Measurements from ENCODE around the gene CCDC81.

The CCDC81 gene

DNA sequence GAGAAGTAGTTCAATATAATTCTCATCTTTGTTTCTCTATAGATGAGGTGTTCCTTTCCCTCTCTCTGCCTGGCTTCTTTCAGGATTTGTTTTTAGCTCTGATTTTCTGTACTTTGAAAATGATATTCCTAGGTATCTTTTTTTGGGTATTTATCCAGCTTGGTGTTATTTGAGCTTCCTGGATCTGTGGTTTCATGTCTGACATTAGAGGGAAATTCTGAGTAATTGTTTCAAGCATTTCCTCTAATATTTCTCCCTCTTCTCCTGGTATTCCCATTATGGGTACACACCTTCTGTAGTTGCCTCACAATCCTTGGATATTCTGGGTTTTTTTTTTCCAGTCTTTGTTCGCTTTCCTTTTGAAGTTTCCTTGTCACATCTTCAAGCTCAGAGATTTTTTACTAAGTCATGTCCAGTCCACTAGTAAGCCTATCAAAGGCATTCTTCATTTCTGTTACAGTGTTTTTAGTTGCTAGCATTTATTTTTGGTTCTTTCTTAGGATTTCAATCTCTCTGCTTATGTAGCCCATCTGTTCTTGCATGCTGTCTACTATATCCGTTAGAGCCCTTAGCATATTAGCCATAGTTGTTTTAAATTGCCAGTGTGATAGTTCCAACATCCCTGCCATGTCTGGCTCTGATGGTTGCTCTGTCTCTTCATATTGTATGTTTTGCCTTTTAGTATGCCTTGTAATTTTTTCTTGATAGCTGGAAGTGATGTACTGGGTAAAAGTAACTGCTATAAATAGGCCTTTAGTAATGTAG, 5.8 kb downstream of the CCDC81 start:
- ChIA-PET CTCF (interaction anchor here (0.6 kb wide), 1 partner anchor 9 kb away, joined by 3 read pairs; no protein-coding TSS in a partner anchor), POLR2A (no interaction called here)
- TF ChIP-seq CTBP1 (IDR thresholded peaks at IDR 0.05; ENCODE audit: borderline replicate concordance), result no peak
- DNase-seq (ENCODE audit: extremely low spot score), result no peak

DNA sequence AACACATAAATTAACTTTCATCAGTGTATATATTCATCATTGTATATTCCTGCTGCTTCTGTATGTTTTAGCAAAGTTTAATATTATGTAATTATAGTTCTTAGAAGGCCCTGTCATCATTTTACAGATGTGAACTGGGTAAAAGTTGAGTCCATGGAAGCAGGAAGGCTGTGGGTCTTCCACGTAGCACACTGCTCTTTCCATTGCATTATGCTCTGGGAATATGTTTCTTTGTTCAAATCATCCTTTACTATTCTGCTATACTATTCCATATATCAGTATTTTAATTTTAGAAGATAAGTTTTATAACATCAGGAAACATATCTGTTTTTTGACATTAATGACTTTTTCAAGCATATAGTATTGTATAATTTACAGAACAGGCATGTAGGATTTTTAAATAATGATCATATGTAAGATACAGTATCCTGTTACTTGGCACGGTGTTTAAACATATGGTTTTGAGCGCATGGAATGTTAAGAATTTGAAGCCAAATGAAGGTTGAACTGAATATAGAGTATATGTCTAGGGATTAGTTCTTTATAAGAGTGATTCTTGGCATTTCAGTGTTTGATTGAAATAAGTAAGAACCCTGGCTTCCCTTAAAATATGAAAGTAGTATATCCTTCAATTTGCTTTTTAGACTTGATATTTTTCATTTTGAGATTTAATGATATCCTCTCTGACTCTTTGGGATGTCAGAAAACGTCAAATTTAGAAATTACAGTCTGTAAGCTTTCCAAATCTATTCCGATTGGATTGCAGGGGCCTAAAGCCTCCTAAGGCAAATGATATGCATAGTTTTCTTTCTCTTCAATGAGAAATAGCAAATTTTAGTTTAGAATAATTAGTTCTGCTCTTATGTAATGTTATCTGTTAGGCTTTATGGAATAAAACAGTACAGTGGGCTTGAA, 8.6 kb downstream of the CCDC81 start:
- no peak for DNase-seq (ENCODE audit: extremely low spot score)
- no peak for TF ChIP-seq NFRKB (IDR thresholded peaks at IDR 0.05)
- TF ChIP-seq LEF1 (IDR thresholded peaks at IDR 0.05; ENCODE audit: borderline replicate concordance), result no peak
- TF ChIP-seq ARNT (IDR thresholded peaks at IDR 0.05), result no peak
- no peak for TF ChIP-seq ZNF384 (IDR thresholded peaks at IDR 0.05)
- ChIA-PET POLR2A (no interaction called here), CTCF (no interaction called here)

DNA sequence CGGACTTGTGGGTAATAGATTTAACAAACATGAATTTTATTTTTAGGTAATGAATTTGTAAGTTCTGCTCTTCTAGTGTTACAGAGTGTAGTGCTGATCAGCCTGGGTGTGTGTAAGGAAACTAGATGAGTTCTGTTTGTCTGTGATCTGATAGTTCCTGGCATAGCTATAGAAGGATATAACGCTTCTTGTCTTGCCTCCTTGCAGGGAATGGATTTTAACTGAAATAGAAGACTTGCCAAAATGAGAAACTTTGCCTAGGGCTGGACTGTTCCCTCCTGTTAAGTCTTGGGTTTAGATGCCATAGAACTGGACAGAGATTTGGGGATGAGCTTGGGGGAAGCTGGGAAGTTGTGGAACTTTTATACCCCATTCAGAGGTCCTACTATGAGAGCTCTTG, 11.6 kb downstream of the CCDC81 start:
- DNase-seq (ENCODE audit: extremely low spot score), result no peak
- TF ChIP-seq ARNT (IDR thresholded peaks at IDR 0.05) (no peak), FOXM1 (IDR thresholded peaks at IDR 0.05; ENCODE audit: borderline replicate concordance) (no peak), LEF1 (IDR thresholded peaks at IDR 0.05; ENCODE audit: borderline replicate concordance) (no peak), BHLHE40 (IDR thresholded peaks at IDR 0.05; ENCODE audit: borderline replicate concordance) (no peak), ELF4 (IDR thresholded peaks at IDR 0.05) (no peak), ZNF384 (IDR thresholded peaks at IDR 0.05) (no peak), FOXK2 (IDR thresholded peaks at IDR 0.05) (no peak), TARDBP (IDR thresholded peaks at IDR 0.05) (no peak), NFRKB (IDR thresholded peaks at IDR 0.05) (no peak)
- CTCF ChIA-PET, result interaction anchor here (0.6 kb wide), 1 partner anchor 23 kb away, joined by 3 read pairs; no protein-coding TSS in a partner anchor
- POLR2A ChIA-PET, result no interaction called here

DNA sequence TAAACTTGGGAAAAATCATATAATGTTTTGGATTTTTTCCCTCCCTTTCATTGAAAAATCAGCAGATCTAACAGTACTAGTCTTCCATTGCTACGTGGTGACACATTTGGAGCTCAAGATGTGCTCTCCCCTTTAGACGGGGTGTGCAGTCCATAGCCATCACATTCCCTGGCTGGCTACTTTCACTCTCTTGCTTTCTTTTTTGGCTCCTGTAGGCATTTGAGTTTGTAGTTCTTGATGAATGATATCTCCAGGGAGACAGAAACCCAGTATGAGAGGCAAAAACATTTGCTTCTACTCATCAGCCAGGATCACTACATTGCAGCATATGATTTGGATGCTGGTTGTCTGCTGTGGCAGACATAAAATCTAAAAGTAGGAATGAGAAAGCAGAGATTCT, 12.1 kb downstream of the CCDC81 start:
- CTCF ChIA-PET, result interaction anchor here (0.6 kb wide), 1 partner anchor 23 kb away, joined by 3 read pairs; no protein-coding TSS in a partner anchor
- no peak for DNase-seq (ENCODE audit: extremely low spot score)
- POLR2A ChIA-PET, result no interaction called here
- TF ChIP-seq TARDBP (IDR thresholded peaks at IDR 0.05), result no peak
- no peak for TF ChIP-seq NFRKB (IDR thresholded peaks at IDR 0.05)
- TF ChIP-seq ELF4 (IDR thresholded peaks at IDR 0.05), result no peak
- no peak for TF ChIP-seq FOXA1 (IDR thresholded peaks at IDR 0.05)
- no peak for TF ChIP-seq L3MBTL2 (conservative IDR thresholded peaks at IDR 0.05)

DNA sequence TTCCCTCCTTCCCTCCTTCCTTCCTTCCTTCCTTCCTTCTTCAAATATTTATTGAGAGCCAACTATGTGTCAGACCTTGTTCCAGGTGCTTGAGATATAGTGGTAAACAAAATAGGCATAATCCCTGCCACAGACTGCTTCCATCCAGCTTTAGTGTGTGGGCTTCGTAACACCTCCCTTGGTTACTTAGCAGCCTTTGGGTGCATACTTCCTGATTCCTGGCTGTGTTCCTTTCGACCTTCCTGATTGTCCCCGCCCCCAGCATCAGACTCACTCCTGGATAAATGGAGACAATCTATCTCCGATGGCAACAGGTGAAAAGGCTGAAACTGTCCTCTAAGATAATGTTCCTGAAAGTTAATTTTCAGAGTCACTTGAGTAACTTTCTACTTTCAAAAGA, 13.5 kb downstream of the CCDC81 start:
- POLR2A ChIA-PET, result no interaction called here
- TF ChIP-seq ELF4 (IDR thresholded peaks at IDR 0.05) (no peak), BHLHE40 (IDR thresholded peaks at IDR 0.05; ENCODE audit: borderline replicate concordance) (no peak), SP1 (IDR thresholded peaks at IDR 0.05) (no peak), ZNF384 (IDR thresholded peaks at IDR 0.05) (no peak), NFRKB (IDR thresholded peaks at IDR 0.05) (no peak), ARNT (IDR thresholded peaks at IDR 0.05) (no peak), TARDBP (IDR thresholded peaks at IDR 0.05) (no peak), FOXA1 (IDR thresholded peaks at IDR 0.05) (no peak), HDGF (IDR thresholded peaks at IDR 0.05; ENCODE audit: borderline replicate concordance) (no peak), CTBP1 (IDR thresholded peaks at IDR 0.05; ENCODE audit: borderline replicate concordance) (no peak), LEF1 (IDR thresholded peaks at IDR 0.05; ENCODE audit: borderline replicate concordance) (no peak), L3MBTL2 (conservative IDR thresholded peaks at IDR 0.05) (no peak), SUZ12 (IDR thresholded peaks at IDR 0.05) (no peak), FOXK2 (IDR thresholded peaks at IDR 0.05) (no peak), FOXM1 (IDR thresholded peaks at IDR 0.05; ENCODE audit: borderline replicate concordance) (no peak)
- TF ChIP-seq, protein P1, sequence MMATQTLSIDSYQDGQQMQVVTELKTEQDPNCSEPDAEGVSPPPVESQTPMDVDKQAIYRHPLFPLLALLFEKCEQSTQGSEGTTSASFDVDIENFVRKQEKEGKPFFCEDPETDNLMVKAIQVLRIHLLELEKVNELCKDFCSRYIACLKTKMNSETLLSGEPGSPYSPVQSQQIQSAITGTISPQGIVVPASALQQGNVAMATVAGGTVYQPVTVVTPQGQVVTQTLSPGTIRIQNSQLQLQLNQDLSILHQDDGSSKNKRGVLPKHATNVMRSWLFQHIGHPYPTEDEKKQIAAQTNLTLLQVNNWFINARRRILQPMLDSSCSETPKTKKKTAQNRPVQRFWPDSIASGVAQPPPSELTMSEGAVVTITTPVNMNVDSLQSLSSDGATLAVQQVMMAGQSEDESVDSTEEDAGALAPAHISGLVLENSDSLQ (IDR thresholded peaks at IDR 0.05), result no peak
- no peak for DNase-seq (ENCODE audit: extremely low spot score)
- CTCF ChIA-PET, result no interaction called here

DNA sequence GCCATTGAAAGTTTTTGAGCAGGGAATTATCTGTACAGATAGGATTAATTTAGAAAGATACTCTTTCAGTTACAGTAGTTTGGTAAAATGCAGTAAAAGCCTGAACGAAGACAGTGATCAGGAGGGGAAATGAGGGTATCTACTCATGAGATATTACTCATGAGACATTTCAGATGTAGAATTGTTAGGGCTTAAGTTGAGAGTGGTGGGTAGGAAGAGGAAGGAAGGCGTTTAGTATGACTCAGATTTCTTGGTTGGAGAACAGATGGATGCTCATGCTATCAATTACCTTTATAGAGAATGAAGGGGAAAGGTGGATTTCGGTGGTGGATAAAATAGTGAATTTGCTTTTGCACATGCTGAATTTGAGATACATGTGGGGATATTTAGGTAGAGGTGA, 15.8 kb downstream of the CCDC81 start:
- POLR2A ChIA-PET, result no interaction called here
- TF ChIP-seq FOXA1 (IDR thresholded peaks at IDR 0.05) (no peak), BHLHE40 (IDR thresholded peaks at IDR 0.05; ENCODE audit: borderline replicate concordance) (no peak), SP1 (IDR thresholded peaks at IDR 0.05) (no peak), LEF1 (IDR thresholded peaks at IDR 0.05; ENCODE audit: borderline replicate concordance) (no peak), L3MBTL2 (conservative IDR thresholded peaks at IDR 0.05) (no peak), ELF4 (IDR thresholded peaks at IDR 0.05) (no peak), FOXM1 (IDR thresholded peaks at IDR 0.05; ENCODE audit: borderline replicate concordance) (no peak), FOXK2 (IDR thresholded peaks at IDR 0.05) (no peak), SUZ12 (IDR thresholded peaks at IDR 0.05) (no peak), TARDBP (IDR thresholded peaks at IDR 0.05) (no peak), NFRKB (IDR thresholded peaks at IDR 0.05) (no peak), HDGF (IDR thresholded peaks at IDR 0.05; ENCODE audit: borderline replicate concordance) (no peak), ZNF384 (IDR thresholded peaks at IDR 0.05) (no peak), ARNT (IDR thresholded peaks at IDR 0.05) (no peak), CTBP1 (IDR thresholded peaks at IDR 0.05; ENCODE audit: borderline replicate concordance) (no peak)
- TF ChIP-seq, protein P1 (IDR thresholded peaks at IDR 0.05), result no peak
- CTCF ChIA-PET, result no interaction called here
- no peak for DNase-seq (ENCODE audit: extremely low spot score)
